H1 (cell line): ENCODE measurements around the gene CSNK1D. TPM values are rescaled to one million over a fixed set of nuclear protein-coding genes. Genes with fewer than 3 reads are reported as not detected.

Experiments
- CTCF ChIA-PET: fragments of 300-600 bp; sonication (Branson Sonifier 250); formaldehyde crosslinking; loops from one replicate; lab custom pipeline; 2021; ENCODE audit not compliant: partially characterized antibody; lab: Charles Lee
- POLR2A ChIA-PET: fragments of 300-600 bp; sonication (Branson Sonifier 250); formaldehyde crosslinking; loops from one replicate; lab custom pipeline; 2021; ENCODE audit warnings: inconsistent platforms; ENCODE audit not compliant: partially characterized antibody; lab: Charles Lee
- DNase-seq, 2 experiments: peaks; one replicate each; pipeline versions ENCODE4 v3.0.0 to v3.0.0-alpha.2; 2010 to 2022; ENCODE audit warnings: low spot score in 2 of 2, low read depth in 1 of 2, mixed read lengths in 1 of 2
- FAIRE-seq: peaks from 2 replicates; lab custom pipeline; 2011; peaks lifted over from hg19 to GRCh38; lab: Jason Lieb, UNC
- H2AFZ ChIP-seq: 2 replicates; pipeline ENCODE4 v1.8.1; 2012; ENCODE audit warnings: low read length, inconsistent platforms
- H2AK5ac ChIP-seq: 2 replicates; pipeline ENCODE4 v1.6.1; 2013; ENCODE audit warnings: low read depth, low read length
- H2BK120ac ChIP-seq: replicated peaks from 2 replicates; pipeline ENCODE3; 2013; ENCODE audit warnings: low read depth, low read length, inconsistent platforms
- H2BK12ac ChIP-seq: 2 replicates; pipeline ENCODE4 v1.6.1; 2013; ENCODE audit warnings: low read depth, low read length
- H2BK15ac ChIP-seq: 2 replicates; pipeline ENCODE4 v1.6.1; 2013; ENCODE audit warnings: low read length
- H2BK20ac ChIP-seq: 2 replicates; pipeline ENCODE4 v1.6.1; 2013; ENCODE audit warnings: low read length
- H2BK5ac ChIP-seq: 2 replicates; pipeline ENCODE4 v1.6.1; 2013; ENCODE audit warnings: low read depth, low read length
- H3K14ac ChIP-seq: 2 replicates; pipeline ENCODE4 v1.6.1; 2013; ENCODE audit warnings: inconsistent platforms; ENCODE audit not compliant: insufficient read length
- H3K18ac ChIP-seq: 2 replicates; pipeline ENCODE4 v1.6.1; 2013; ENCODE audit warnings: low read length; ENCODE audit errors: extremely low read depth
- H3K23ac ChIP-seq: 2 replicates; pipeline ENCODE4 v1.6.1; 2013; ENCODE audit warnings: inconsistent platforms; ENCODE audit not compliant: insufficient read length
- H3K23me2 ChIP-seq: 2 replicates; pipeline ENCODE4 v1.6.1; 2013; ENCODE audit warnings: low read depth, low read length
- H3K27ac ChIP-seq: 2 replicates; pipeline ENCODE4 v1.6.1; 2011; ENCODE audit warnings: low read depth, low read length, inconsistent platforms
- H3K27me3 ChIP-seq, 4 experiments: replicated peaks in 1 of 4; 1 replicate in 1 of 4; 2 replicates in 3 of 4; pipeline versions ENCODE4 v1.6.1 to v1.8.1; 2011 to 2013; ENCODE audit warnings: low read length in 3 of 4, mild to moderate bottlenecking in 3 of 4, inconsistent platforms in 2 of 4, mixed read lengths in 2 of 4, moderate library complexity in 1 of 4; ENCODE audit not compliant: control insufficient read depth in 3 of 4, insufficient read depth in 3 of 4; ENCODE audit errors: extremely low read depth in 1 of 4
- H3K36me3 ChIP-seq, 4 experiments: 2 replicates each; pipeline versions ENCODE4 v1.6.1 to v1.8.1; 2011 to 2013; ENCODE audit warnings: mild to moderate bottlenecking in 4 of 4, low read length in 3 of 4, moderate library complexity in 2 of 4, control low read depth in 1 of 4, inconsistent platforms in 1 of 4; ENCODE audit not compliant: insufficient read depth in 4 of 4, control insufficient read depth in 2 of 4
- H3K4ac ChIP-seq: replicated peaks from 2 replicates; pipeline ENCODE3; 2013; ENCODE audit warnings: low read length, low read depth, mixed read lengths, inconsistent platforms; ENCODE audit not compliant: insufficient read length
- H3K4me1 ChIP-seq, 4 experiments: replicated peaks in 1 of 4; 1 replicate in 1 of 4; 2 replicates in 3 of 4; pipeline versions ENCODE4 v1.6.1 to v1.8.1; 2011 to 2013; ENCODE audit warnings: low read length in 3 of 4, inconsistent platforms in 2 of 4, mixed read lengths in 1 of 4; ENCODE audit not compliant: insufficient read depth in 4 of 4, control insufficient read depth in 3 of 4
- H3K4me2 ChIP-seq, 2 experiments: 2 replicates each; pipeline versions ENCODE4 v1.6.1 to v1.8.1; 2011 to 2013; ENCODE audit warnings: low read depth in 2 of 2, low read length in 2 of 2, control low read depth in 1 of 2, inconsistent platforms in 1 of 2, mild to moderate bottlenecking in 1 of 2; ENCODE audit not compliant: insufficient read depth in 1 of 2
- H3K4me3 ChIP-seq, 4 experiments: fragments of 200-600, 300-600 bp in 1 of 4; sonication (generic), shearing (Covaris generic), sonication (Bioruptor Twin) in 1 of 4; 2 replicates each; pipeline versions ENCODE4 v1.5.1 to v1.8.1; 2011 to 2016; ENCODE audit warnings: low read length in 4 of 4, low read depth in 3 of 4, control low read depth in 2 of 4, inconsistent platforms in 2 of 4, mild to moderate bottlenecking in 2 of 4, mixed read lengths in 1 of 4, moderate library complexity in 1 of 4; ENCODE audit not compliant: insufficient read depth in 2 of 4; ENCODE audit errors: extremely low read depth in 1 of 4
- H3K56ac ChIP-seq: replicated peaks from 2 replicates; pipeline ENCODE3; 2013; ENCODE audit warnings: low read depth, mild to moderate bottlenecking, mixed read lengths, low read length, inconsistent platforms; ENCODE audit not compliant: insufficient read length
- H3K79me1 ChIP-seq: 2 replicates; pipeline ENCODE4 v1.6.1; 2013; ENCODE audit warnings: low read depth, low read length, control low read depth
- H3K79me2 ChIP-seq, 2 experiments: 2 replicates each; pipeline versions ENCODE4 v1.6.1 to v1.8.1; 2012 to 2013; ENCODE audit warnings: low read length in 2 of 2, mild to moderate bottlenecking in 2 of 2, inconsistent platforms in 1 of 2; ENCODE audit not compliant: insufficient read depth in 2 of 2, control insufficient read depth in 1 of 2
- H3K9ac ChIP-seq, 4 experiments: replicated peaks in 1 of 4; 1 replicate in 1 of 4; 2 replicates in 3 of 4; pipeline versions ENCODE4 v1.6.1 to v1.8.1; 2011 to 2013; ENCODE audit warnings: low read depth in 3 of 4, low read length in 3 of 4, control low read depth in 2 of 4, mild to moderate bottlenecking in 2 of 4, moderate library complexity in 2 of 4, inconsistent platforms in 1 of 4; ENCODE audit errors: extremely low read depth in 1 of 4
- H3K9me3 ChIP-seq, 2 experiments: 2 replicates each; pipeline versions ENCODE4 v1.6.1 to v1.8.1; 2012 to 2013; ENCODE audit warnings: mild to moderate bottlenecking in 2 of 2, moderate library complexity in 2 of 2, control low read depth in 1 of 2, inconsistent platforms in 1 of 2, low read depth in 1 of 2, low read length in 1 of 2, mixed read lengths in 1 of 2; ENCODE audit not compliant: insufficient read depth in 2 of 2
- H4K20me1 ChIP-seq, 2 experiments: replicated peaks in 1 of 2; 2 replicates each; pipeline versions ENCODE3 to v1.8.1; 2011 to 2013; ENCODE audit warnings: inconsistent platforms in 2 of 2, low read length in 2 of 2, mild to moderate bottlenecking in 1 of 2; ENCODE audit not compliant: insufficient read depth in 2 of 2, control insufficient read depth in 1 of 2
- H4K5ac ChIP-seq: 2 replicates; pipeline ENCODE4 v1.6.1; 2013; ENCODE audit warnings: low read length, low read depth, mixed read lengths, inconsistent platforms; ENCODE audit not compliant: insufficient read length
- H4K8ac ChIP-seq: 2 replicates; pipeline ENCODE4 v1.8.0; 2013; ENCODE audit warnings: mild to moderate bottlenecking, moderate library complexity, low read length, inconsistent platforms; ENCODE audit not compliant: insufficient read depth; ENCODE audit errors: extremely low read depth
- H4K91ac ChIP-seq: replicated peaks from 2 replicates; pipeline ENCODE3; 2013; ENCODE audit warnings: low read length, mixed read lengths, inconsistent platforms; ENCODE audit not compliant: insufficient read length
- EZH2 ChIP-seq: fragments of 200-600 bp; sonication (generic); IDR thresholded peaks from 2 replicates; pipeline ENCODE4 v1.7.1; 2012; ENCODE audit warnings: low read depth, mild to moderate bottlenecking, moderate library complexity, low read length, inconsistent platforms; ENCODE audit not compliant: severe bottlenecking
- HDAC6 ChIP-seq: IDR thresholded peaks from one replicate; pipeline ENCODE4 v1.7.1; 2012; ENCODE audit warnings: low read depth, mild to moderate bottlenecking, inconsistent platforms, low read length, moderate library complexity
- SIN3A ChIP-seq, 2 experiments: IDR thresholded peaks in 1 of 2; conservative IDR thresholded peaks in 1 of 2; 2 replicates each; pipeline ENCODE4 v1.6.1; 2011 to 2012; ENCODE audit warnings: low read length in 2 of 2, improper control_type of control experiment in 1 of 2, low read depth in 1 of 2, mild to moderate bottlenecking in 1 of 2
- TCF12 ChIP-seq: IDR thresholded peaks from 2 replicates; pipeline ENCODE4 v1.6.1; 2011; ENCODE audit warnings: low read depth, mild to moderate bottlenecking, low read length
- WGBS, 2 experiments: shearing (Covaris generic) in 1 of 2; methylation state at CpG; one replicate each; pipeline versions ENCODE4 v1.1.6 to v1.1.7; 2013 to 2015; ENCODE audit warnings: low lambda C conversion rate in 2 of 2, mixed read lengths in 2 of 2, inconsistent platforms in 1 of 2, low coverage in 1 of 2, missing lambda C conversion rate in 1 of 2; ENCODE audit not compliant: insufficient replicate concordance in 2 of 2, insufficient coverage in 1 of 2, insufficient read length in 1 of 2; ENCODE audit errors: extremely low coverage in 1 of 2, missing lambda C conversion rate in 1 of 2; 5-methylcytosine and 5-hydroxymethylcytosine counted together
- polyA plus RNA-seq, 7 experiments: library from polyadenylated mRNA; depleted of rRNA in 3 of 7; stranded (reverse) in 5 of 7; unstranded in 2 of 7; fragments of >200 nt in 5 of 7; fragments of 200-250 nt in 2 of 7; gene quantifications; 1 replicate in 5 of 7; 2 replicates in 1 of 7; 4 replicates in 1 of 7; pipeline versions ENCODE4 v1.2.1 to v1.2.3, GENCODE V29; 2011 to 2013; ENCODE audit warnings: missing spikeins in 2 of 7, mixed read lengths in 2 of 7
- total RNA-seq: library from RNA; stranded (reverse); fragmentation: NEBNext Ultra II Directional; extraction: Animal tissue kit (Norgen Biotek cat#: 25700); gene quantifications from 2 replicates; pipeline ENCODE4 v1.2.1, GENCODE V29; 2021

The CSNK1D gene
- total and polyA plus RNA-seq, 2 of the 8 experiments (the other 6 are each of a cell fraction or from before 2014, with no cell fraction given) = 73.5 to 103 TPM

- 86% methylated on average over 19 of the region's 19 CpGs; no CpG with 5 or more reads in 1 of the 2 experiments for WGBS, 2 experiments
- Histone ChIP-seq H4K8ac (no peak overlapping the region), H3K23me2 (no peaks in the 10 kb centered on the region; the same call in 1 of the 2 replicates), H3K27me3 (no peaks in the 10 kb centered on the region; a peak in 1 of 7 replicates), H3K4me3 (no peak overlapping the region), H3K56ac (no peak overlapping the region), H3K4me2 (no peak overlapping the region), H2BK120ac (no peak overlapping the region), H2AK5ac (no peak overlapping the region), H4K20me1 (no peaks in the 10 kb centered on the region), H3K4ac (no peak overlapping the region), H3K4me1 (peaks cover 0 to 2% (median 0%) of the 10 kb centered on the region in 4 experiments; a peak in 1 of 7 replicates), H3K18ac (no peak overlapping the region), H2BK12ac (no peak overlapping the region), H4K5ac (no peak overlapping the region), H3K79me2 (no peaks in the 10 kb centered on the region; a peak in 1 of 4 replicates), H3K23ac (no peak overlapping the region), H3K36me3 (no peaks in the 10 kb centered on the region), H2BK15ac (no peak overlapping the region), H2AFZ (no peak overlapping the region), H3K79me1 (no peaks in the 10 kb centered on the region), H2BK5ac (no peak overlapping the region), H4K91ac (no peak overlapping the region), H3K27ac (no peak overlapping the region), H3K9me3 (0 out of 4 replicates have a peak, but pooled peaks cover 0 to 3% of the 10 kb centered on the region in 2 experiments), H3K9ac (no peak overlapping the region), H3K14ac (no peak overlapping the region), H2BK20ac (no peak overlapping the region)
- DNase-seq (no peak), FAIRE-seq (no peak)
- POLR2A ChIA-PET = no interaction called here
- CTCF ChIA-PET = interaction anchor here (0.7 kb wide), 1 partner anchor 140 kb away, joined by 3 read pairs; no protein-coding TSS in a partner anchor
- TF ChIP-seq HDAC6 = no peak
- no peak for TF ChIP-seq EZH2
- TF ChIP-seq TCF12 = no peak
- no peak for TF ChIP-seq SIN3A (conservative IDR thresholded peaks at IDR 0.05 in 1 of 2, IDR thresholded peaks at IDR 0.05 in 1 of 2; ENCODE audit: low read depth in 1 of 2, low read length in 2 of 2)
These were observed 14.6 kb upstream of the CSNK1D start for GRCh38 chr17:82287868-82288801.
